DND-41 (cell line): ENCODE results near the gene SNRPE.

Experiments used
- ATAC-seq: fragments of 200-7000 bp; cut with Tn5 transposase; 3 replicates; pipeline ENCODE4 v1.9.1; 2021; ENCODE audit warnings: low read depth; ENCODE audit not compliant: insufficient read depth
- DNase-seq: peaks from one replicate; pipeline ENCODE4 v3.0.0-alpha.2; 2020
- H2AFZ ChIP-seq: 2 replicates; pipeline ENCODE4 v1.6.0; 2012; ENCODE audit warnings: low read depth, low read length
- H3K27ac ChIP-seq: 2 replicates; pipeline ENCODE4 v1.5.1; 2012; ENCODE audit warnings: low read length, inconsistent platforms
- H3K27me3 ChIP-seq: fragments of 200-600 bp; sonication (generic); 2 replicates; pipeline ENCODE4 v1.6.0; 2012; ENCODE audit warnings: low read length, mild to moderate bottlenecking, inconsistent platforms; ENCODE audit not compliant: insufficient read depth, poor library complexity
- H3K36me3 ChIP-seq: 2 replicates; pipeline ENCODE4 v1.5.1; 2012; ENCODE audit warnings: low read length, inconsistent platforms; ENCODE audit not compliant: insufficient read depth
- H3K4me1 ChIP-seq: 2 replicates; pipeline ENCODE4 v1.5.1; 2012; ENCODE audit warnings: mild to moderate bottlenecking, low read length; ENCODE audit not compliant: insufficient read depth
- H3K4me2 ChIP-seq: 2 replicates; pipeline ENCODE4 v1.6.0; 2012; ENCODE audit warnings: mild to moderate bottlenecking, moderate library complexity, low read length, inconsistent platforms; ENCODE audit not compliant: insufficient read depth
- H3K4me3 ChIP-seq, 2 experiments: fragments of 200-600 bp in 1 of 2; shearing (Covaris generic) in 1 of 2; 2 replicates each; pipeline ENCODE4 v1.5.1; 2012 to 2016; ENCODE audit warnings: inconsistent platforms in 2 of 2, low read length in 2 of 2, mild to moderate bottlenecking in 2 of 2, low read depth in 1 of 2, moderate library complexity in 1 of 2
- H3K79me2 ChIP-seq: 2 replicates; pipeline ENCODE4 v1.6.0; 2012; ENCODE audit warnings: low read length, inconsistent platforms; ENCODE audit not compliant: insufficient read depth
- H3K9ac ChIP-seq: 2 replicates; pipeline ENCODE4 v1.6.0; 2012; ENCODE audit warnings: low read depth, mild to moderate bottlenecking, inconsistent platforms, low read length, moderate library complexity
- H3K9me3 ChIP-seq: 2 replicates; pipeline ENCODE4 v1.5.1; 2012; ENCODE audit warnings: low read length, moderate library complexity, mild to moderate bottlenecking, inconsistent platforms; ENCODE audit not compliant: insufficient read depth, severe bottlenecking
- H4K20me1 ChIP-seq: 2 replicates; pipeline ENCODE4 v1.6.0; 2012; ENCODE audit warnings: low read length; ENCODE audit not compliant: insufficient read depth
- CTCF ChIP-seq: IDR thresholded peaks from 2 replicates; pipeline ENCODE4 v1.5.1; 2012; ENCODE audit warnings: borderline replicate concordance, low read length, moderate library complexity, mild to moderate bottlenecking; ENCODE audit not compliant: poor library complexity, severe bottlenecking; ENCODE audit errors: extremely low read depth
- EZH2 ChIP-seq: IDR thresholded peaks from 3 replicates; pipeline ENCODE4 v1.6.1; 2012; ENCODE audit warnings: borderline replicate concordance, low read depth, mild to moderate bottlenecking, moderate library complexity, low read length, inconsistent platforms; ENCODE audit not compliant: severe bottlenecking

The SNRPE gene

GRCh38 chr1:203916756-203917155, 55.4 kb downstream of the SNRPE start:
- Histone ChIP-seq H3K9ac (no peak overlapping the region), H3K79me2 (no peaks in the 10 kb centered on the region), H2AFZ (no peak overlapping the region), H4K20me1 (no peaks in the 10 kb centered on the region), H3K27ac (no peak overlapping the region), H3K9me3 (no peaks in the 10 kb centered on the region), H3K4me2 (no peak overlapping the region), H3K27me3 (peaks cover 3% of the 10 kb centered on the region), H3K4me3 (no peak overlapping the region), H3K36me3 (no peaks in the 10 kb centered on the region), H3K4me1 (no peaks in the 10 kb centered on the region)
- TF ChIP-seq EZH2 (no peak), CTCF (no peak)
- DNase-seq (no peak), ATAC-seq (no peak)
